A549 (cell line): ENCODE data around the gene PLEKHG3. TPM values are rescaled to one million over a fixed set of nuclear protein-coding genes. Genes with fewer than 3 reads are reported as not detected.

Experiments
- ATAC-seq, 2 experiments: fragments of 200-7000 bp in 1 of 2; fragments of >200 bp in 1 of 2; cut with Nextera tagmentation in 1 of 2; cut with Tn5 transposase in 1 of 2; 3 replicates each; pipeline versions ENCODE4 v1.8.0 to v1.9.1; 2018 to 2020; ENCODE audit warnings: mild to moderate bottlenecking in 1 of 2, moderate library complexity in 1 of 2
- CTCF ChIA-PET: fragments of 300-600 bp; sonication (Branson Sonifier 250); formaldehyde crosslinking; extraction: SDS; loops from one replicate; lab custom pipeline; 2021; ENCODE audit warnings: antibody characterized with exemption, inconsistent platforms; lab: Yijun Ruan, JAX
- POLR2A ChIA-PET: fragments of 350-600 bp; formaldehyde crosslinking; extraction: SDS; loops from one replicate; lab custom pipeline; 2021; ENCODE audit warnings: antibody characterized with exemption, inconsistent platforms; lab: Yijun Ruan, JAX
- DNase-seq, 2 experiments: peaks; one replicate each; pipeline versions ENCODE4 v3.0.0 to v3.0.0-alpha.2; 2011 to 2016; ENCODE audit warnings: low read depth in 1 of 2, low spot score in 1 of 2
- FAIRE-seq: peaks from 2 replicates; lab custom pipeline; 2011; peaks lifted over from hg19 to GRCh38; lab: Jason Lieb, UNC
- H3K27ac ChIP-seq, 2 experiments: fragments of >200 bp; sonication (Bioruptor Twin); formaldehyde crosslinking; 3 replicates each; pipeline ENCODE4 v1.5.1; 2016 to 2017
- H3K4me1 ChIP-seq: fragments of >200 bp; sonication (Bioruptor Twin); formaldehyde crosslinking; 3 replicates; pipeline ENCODE4 v1.6.1; 2016
- H3K4me2 ChIP-seq: fragments of >200 bp; sonication (Bioruptor Twin); formaldehyde crosslinking; 3 replicates; pipeline ENCODE4 v1.6.1; 2016
- H3K4me3 ChIP-seq: fragments of >200 bp; sonication (Bioruptor Twin); formaldehyde crosslinking; 3 replicates; pipeline ENCODE4 v1.5.1; 2016
- H3K9me3 ChIP-seq: fragments of >200 bp; sonication (Bioruptor Twin); formaldehyde crosslinking; 3 replicates; pipeline ENCODE4 v1.6.1; 2016
- BCL3 ChIP-seq: fragments of >200 bp; sonication (Bioruptor Twin); formaldehyde crosslinking; IDR thresholded peaks from 3 replicates; pipeline ENCODE4 v1.6.1; 2016
- BHLHE40 ChIP-seq: IDR thresholded peaks from 2 replicates; pipeline ENCODE4 v1.6.1; 2012; ENCODE audit warnings: low read depth, low read length, inconsistent platforms
- CEBPB ChIP-seq, 2 experiments: fragments of >200 bp in 1 of 2; sonication (Bioruptor Twin) in 1 of 2; formaldehyde crosslinking in 1 of 2; IDR thresholded peaks; 2 replicates each; pipeline ENCODE4 v1.6.1; 2012 to 2016
- CHD2 ChIP-seq: fragments of 150-350 bp; IDR thresholded peaks from 2 replicates; pipeline ENCODE4 v1.6.1; 2014; ENCODE audit warnings: low read length; ENCODE audit not compliant: partially characterized antibody
- CHD4 ChIP-seq: fragments of 200-600 bp; sonication (generic); IDR thresholded peaks from 2 replicates; pipeline ENCODE4 v1.6.1; 2016; ENCODE audit warnings: antibody characterized with exemption, mild to moderate bottlenecking, borderline replicate concordance
- CTCF ChIP-seq: fragments of >200 bp; sonication (Bioruptor Twin); formaldehyde crosslinking; IDR thresholded peaks from 3 replicates; pipeline ENCODE4 v1.5.1; 2016
- ELK1 ChIP-seq: fragments of 150-350 bp; IDR thresholded peaks from 2 replicates; pipeline ENCODE4 v1.6.1; 2014; ENCODE audit warnings: low read depth, mild to moderate bottlenecking, low read length
- ESRRA ChIP-seq: fragments of 150-350 bp; IDR thresholded peaks from 2 replicates; pipeline ENCODE4 v1.6.1; 2014; ENCODE audit warnings: mild to moderate bottlenecking, low read length, borderline replicate concordance
- FOSL2 ChIP-seq, 2 experiments: fragments of 450-650 bp in 1 of 2; fragments of >200 bp in 1 of 2; sonication (Bioruptor Twin) in 1 of 2; formaldehyde crosslinking; IDR thresholded peaks; 2 replicates each; pipeline versions ENCODE4 v1.5.0 to v1.6.1; 2016 to 2020; ENCODE audit warnings: mild to moderate bottlenecking in 1 of 2, moderate library complexity in 1 of 2
- HEYL ChIP-seq: fragments of 250-450 bp; sonication (Bioruptor Pico); IDR thresholded peaks from 2 replicates; pipeline ENCODE4 v1.8.0; 2021; ENCODE audit warnings: mild to moderate bottlenecking, moderate library complexity
- HOXA7 ChIP-seq: fragments of 250-450 bp; sonication (Bioruptor Pico); IDR thresholded peaks from 2 replicates; pipeline ENCODE4 v1.5.0; 2020; ENCODE audit warnings: mild to moderate bottlenecking, moderate library complexity
- HOXB5 ChIP-seq: fragments of 250-450 bp; sonication (Bioruptor Pico); IDR thresholded peaks from 2 replicates; pipeline ENCODE4 v1.5.0; 2020; ENCODE audit warnings: mild to moderate bottlenecking, moderate library complexity
- JUNB ChIP-seq: fragments of >200 bp; sonication (Bioruptor Twin); formaldehyde crosslinking; IDR thresholded peaks from 2 replicates; pipeline ENCODE4 v1.6.1; 2016
- MAFK ChIP-seq: fragments of 450-650 bp; IDR thresholded peaks from 2 replicates; pipeline ENCODE4 v1.6.1; 2014; ENCODE audit not compliant: partially characterized antibody
- NR3C1 ChIP-seq: fragments of >200 bp; sonication (Bioruptor Twin); formaldehyde crosslinking; IDR thresholded peaks from 3 replicates; pipeline ENCODE4 v1.6.1; 2017
- POLR2A ChIP-seq: IDR thresholded peaks from 2 replicates; pipeline ENCODE4 v1.6.1; 2012; ENCODE audit warnings: mild to moderate bottlenecking, low read length
- RCOR1 ChIP-seq: fragments of 150-350 bp; IDR thresholded peaks from 2 replicates; pipeline ENCODE4 v1.6.1; 2014; ENCODE audit warnings: antibody characterized with exemption, low read length, low read depth
- REST ChIP-seq: fragments of 200-600 bp; sonication (generic); IDR thresholded peaks from 2 replicates; pipeline ENCODE4 v1.6.1; 2016; ENCODE audit warnings: antibody characterized with exemption, mild to moderate bottlenecking, moderate library complexity
- RFX5 ChIP-seq: fragments of 450-650 bp; IDR thresholded peaks from 2 replicates; pipeline ENCODE4 v1.7.1; 2014; ENCODE audit warnings: antibody characterized with exemption, mild to moderate bottlenecking, moderate library complexity
- RNF2 ChIP-seq: fragments of 200-600 bp; sonication (generic); IDR thresholded peaks from 2 replicates; pipeline ENCODE4 v1.6.1; 2016; ENCODE audit warnings: low read depth, mild to moderate bottlenecking, antibody characterized with exemption, moderate library complexity, borderline replicate concordance
- SMC3 ChIP-seq: fragments of >200 bp; sonication (Bioruptor Twin); formaldehyde crosslinking; IDR thresholded peaks from 3 replicates; pipeline ENCODE4 v1.6.1; 2018; ENCODE audit warnings: inconsistent platforms
- TFCP2L1 ChIP-seq: fragments of 250-450 bp; sonication (Bioruptor Pico); IDR thresholded peaks from 2 replicates; pipeline ENCODE4 v1.5.0; 2021; ENCODE audit warnings: mild to moderate bottlenecking
- WGBS: methylation state at CpG from one replicate; pipeline ENCODE4 v1.1.6; 2017; ENCODE audit errors: missing lambda C conversion rate; 5-methylcytosine and 5-hydroxymethylcytosine counted together
- polyA plus RNA-seq, 4 experiments: library from polyadenylated mRNA; depleted of rRNA in 3 of 4; stranded (reverse); fragments of >200 nt; fragmentation: RNase III in 1 of 4; extraction: RNeasy Plus Mini Kit Qiagen cat#74134 plus additional on column Dnase treatment in 1 of 4; gene quantifications; 2 replicates in 3 of 4; 3 replicates in 1 of 4; pipeline ENCODE4 v1.2.3, GENCODE V29; 2011 to 2017
- TF ChIP-seq, protein P1 (sequence below): fragments of 250-450 bp; sonication (Bioruptor Pico); IDR thresholded peaks from 2 replicates; pipeline ENCODE4 v1.5.0; 2020; ENCODE audit warnings: low read depth, mild to moderate bottlenecking, moderate library complexity
- TF ChIP-seq, protein P2 (sequence below): fragments of 450-650 bp; IDR thresholded peaks from 2 replicates; pipeline ENCODE4 v1.6.1; 2014; ENCODE audit warnings: antibody characterized with exemption
- TF ChIP-seq, protein P3 (sequence below): IDR thresholded peaks from 2 replicates; pipeline ENCODE4 v1.6.1; 2012

PLEKHG3 gene
- polyA plus RNA-seq, 2 of the 4 experiments (the other 2 are of a cell fraction), result 21.9 to 30.5 TPM

DNA sequence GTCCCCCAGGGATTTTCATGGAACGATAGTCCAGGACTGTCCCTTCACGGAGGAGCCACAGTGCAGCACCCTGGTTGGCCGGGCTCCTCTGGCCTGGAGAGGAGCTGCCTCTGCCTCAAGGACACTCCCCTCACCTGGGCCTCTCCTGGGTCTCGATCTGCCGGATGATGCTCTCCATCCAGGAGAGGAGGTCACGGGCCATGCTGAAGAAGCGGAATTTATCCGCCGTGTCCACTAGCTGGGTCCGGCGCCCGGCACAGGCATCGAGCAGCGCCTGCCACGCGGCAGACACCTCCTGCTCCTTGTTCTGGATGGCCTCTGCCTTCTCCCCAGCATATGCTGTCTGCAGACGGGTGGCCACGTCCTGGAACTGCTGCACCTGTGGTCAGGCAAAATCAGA is 66.5 kb downstream of the PLEKHG3 start:
- 87% methylated on average over 18 of the region's 18 CpGs for WGBS
- no peak for TF ChIP-seq BHLHE40
- TF ChIP-seq RFX5, result no peak
- no peak for TF ChIP-seq CTCF
- TF ChIP-seq JUNB, result no peak
- TF ChIP-seq, protein P1, sequence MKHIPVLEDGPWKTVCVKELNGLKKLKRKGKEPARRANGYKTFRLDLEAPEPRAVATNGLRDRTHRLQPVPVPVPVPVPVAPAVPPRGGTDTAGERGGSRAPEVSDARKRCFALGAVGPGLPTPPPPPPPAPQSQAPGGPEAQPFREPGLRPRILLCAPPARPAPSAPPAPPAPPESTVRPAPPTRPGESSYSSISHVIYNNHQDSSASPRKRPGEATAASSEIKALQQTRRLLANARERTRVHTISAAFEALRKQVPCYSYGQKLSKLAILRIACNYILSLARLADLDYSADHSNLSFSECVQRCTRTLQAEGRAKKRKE, result no peak
- TF ChIP-seq, protein P2, sequence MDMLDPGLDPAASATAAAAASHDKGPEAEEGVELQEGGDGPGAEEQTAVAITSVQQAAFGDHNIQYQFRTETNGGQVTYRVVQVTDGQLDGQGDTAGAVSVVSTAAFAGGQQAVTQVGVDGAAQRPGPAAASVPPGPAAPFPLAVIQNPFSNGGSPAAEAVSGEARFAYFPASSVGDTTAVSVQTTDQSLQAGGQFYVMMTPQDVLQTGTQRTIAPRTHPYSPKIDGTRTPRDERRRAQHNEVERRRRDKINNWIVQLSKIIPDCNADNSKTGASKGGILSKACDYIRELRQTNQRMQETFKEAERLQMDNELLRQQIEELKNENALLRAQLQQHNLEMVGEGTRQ, result no peak
- TF ChIP-seq, all 56 proteins: peak for 0
- no peak overlapping the region for H3K4me2 ChIP-seq
- H3K27ac ChIP-seq, result no peak overlapping the region
- H3K4me1 ChIP-seq, result peaks cover 9% of the 10 kb centered on the region
- H3K9me3 ChIP-seq, result no peaks in the 10 kb centered on the region
- DNase-seq, result no peak
- POLR2A ChIA-PET, result no interaction called here
- FAIRE-seq, result no peak
- CTCF ChIA-PET, result interaction anchor here (0.7 to 12.5 kb wide), 8 partner anchors 10 to 140 kb away, joined by 3 to 102 read pairs (median 6); no protein-coding TSS in a partner anchor
- no peak for ATAC-seq
- H3K4me3 ChIP-seq, result no peak overlapping the region

DNA sequence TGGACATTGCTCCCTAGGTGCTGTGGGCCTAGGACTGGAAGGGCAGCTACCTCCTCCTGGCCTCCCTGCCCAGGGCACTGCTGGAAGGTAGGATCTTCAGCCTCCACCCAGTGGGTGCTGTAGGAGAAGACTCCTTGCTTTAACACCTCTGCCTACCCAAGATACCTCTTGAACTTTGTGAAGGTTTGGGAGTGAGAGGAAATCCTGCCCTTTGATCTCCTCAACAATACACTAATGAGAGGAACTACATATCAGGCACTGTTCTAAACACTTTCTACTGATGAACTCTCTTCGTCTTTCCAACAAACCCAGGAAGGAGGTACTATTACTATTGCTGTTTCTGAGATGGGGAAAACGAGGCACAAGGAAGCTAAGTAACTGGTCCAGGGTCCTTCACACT is 66.9 kb downstream of the PLEKHG3 start:
- CTCF ChIA-PET, result interaction anchor here (0.7 to 12.5 kb wide), 8 partner anchors 10 to 140 kb away, joined by 3 to 102 read pairs (median 8); no protein-coding TSS in a partner anchor
- POLR2A ChIA-PET, result no interaction called here

More for the DNA sequence above, 66.9 kb downstream of the PLEKHG3 start:
- Histone ChIP-seq H3K4me1 (peaks cover 5% of the 10 kb centered on the region), H3K27ac (no peak overlapping the region), H3K4me2 (no peak overlapping the region), H3K4me3 (no peak overlapping the region), H3K9me3 (no peaks in the 10 kb centered on the region)
- WGBS, result 51% methylated on average over 2 of the region's 2 CpGs
- FAIRE-seq (no peak), ATAC-seq (no peak), DNase-seq (no peak)
- TF ChIP-seq FOSL2 (IDR thresholded peaks at IDR 0.05) (no peak), FOSL2 (CRISPR knock-in tag; IDR thresholded peaks at IDR 0.05) (no peak), SMC3 (no peak), REST (no peak), CHD2 (no peak), NR3C1 (no peak), CEBPB (IDR thresholded peaks at IDR 0.05) (no peak), MAFK (no peak), ESRRA (no peak), HEYL (CRISPR knock-in tag) (no peak), ELK1 (no peak), TFCP2L1 (CRISPR knock-in tag) (no peak), RCOR1 (no peak), CHD4 (no peak), HOXB5 (CRISPR knock-in tag) (no peak), RNF2 (no peak), HOXA7 (CRISPR knock-in tag) (no peak), BCL3 (no peak), POLR2A (no peak)
- TF ChIP-seq, protein P2, result no peak
- TF ChIP-seq, protein P3, sequence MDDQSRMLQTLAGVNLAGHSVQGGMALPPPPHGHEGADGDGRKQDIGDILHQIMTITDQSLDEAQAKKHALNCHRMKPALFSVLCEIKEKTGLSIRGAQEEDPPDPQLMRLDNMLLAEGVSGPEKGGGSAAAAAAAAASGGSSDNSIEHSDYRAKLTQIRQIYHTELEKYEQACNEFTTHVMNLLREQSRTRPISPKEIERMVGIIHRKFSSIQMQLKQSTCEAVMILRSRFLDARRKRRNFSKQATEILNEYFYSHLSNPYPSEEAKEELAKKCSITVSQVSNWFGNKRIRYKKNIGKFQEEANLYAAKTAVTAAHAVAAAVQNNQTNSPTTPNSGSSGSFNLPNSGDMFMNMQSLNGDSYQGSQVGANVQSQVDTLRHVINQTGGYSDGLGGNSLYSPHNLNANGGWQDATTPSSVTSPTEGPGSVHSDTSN, result no peak
